HG02610 (cell line): Measurements from ENCODE around the gene TMEM144.
"Not testable (repeated sequence)": the region's sequence is repeated elsewhere in the genome, so short reads cannot be mapped to it uniquely, and the experiment has no call there.

Source experiments
- ATAC-seq: cut with Tn5 transposase; IDR thresholded peaks from one replicate; pipeline ENCODE4 v1.9.1; 2021; ENCODE audit warnings: mild to moderate bottlenecking, moderate library complexity; ENCODE audit not compliant: unreplicated experiment

Gene TMEM144

DNA sequence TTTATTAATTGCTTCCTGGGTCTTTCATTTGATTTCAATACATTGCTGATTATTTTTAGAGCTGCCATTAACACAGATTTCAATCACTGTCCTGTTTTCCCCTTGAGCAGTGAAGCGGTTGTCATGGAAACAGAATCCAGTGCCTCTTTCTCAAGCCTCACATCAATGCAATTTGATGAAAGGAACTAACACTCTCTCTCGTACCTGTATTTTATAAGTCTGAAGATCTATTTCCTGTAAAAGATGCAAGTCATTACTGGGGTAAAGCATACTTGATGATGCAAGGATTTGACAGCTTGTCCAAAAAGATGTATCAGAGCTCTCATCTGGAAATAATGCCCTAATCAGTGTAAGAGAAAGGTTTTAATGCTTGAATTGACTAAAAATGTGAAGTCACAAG is 19.6 kb upstream of the TMEM144 start:
- ATAC-seq: no peak

DNA sequence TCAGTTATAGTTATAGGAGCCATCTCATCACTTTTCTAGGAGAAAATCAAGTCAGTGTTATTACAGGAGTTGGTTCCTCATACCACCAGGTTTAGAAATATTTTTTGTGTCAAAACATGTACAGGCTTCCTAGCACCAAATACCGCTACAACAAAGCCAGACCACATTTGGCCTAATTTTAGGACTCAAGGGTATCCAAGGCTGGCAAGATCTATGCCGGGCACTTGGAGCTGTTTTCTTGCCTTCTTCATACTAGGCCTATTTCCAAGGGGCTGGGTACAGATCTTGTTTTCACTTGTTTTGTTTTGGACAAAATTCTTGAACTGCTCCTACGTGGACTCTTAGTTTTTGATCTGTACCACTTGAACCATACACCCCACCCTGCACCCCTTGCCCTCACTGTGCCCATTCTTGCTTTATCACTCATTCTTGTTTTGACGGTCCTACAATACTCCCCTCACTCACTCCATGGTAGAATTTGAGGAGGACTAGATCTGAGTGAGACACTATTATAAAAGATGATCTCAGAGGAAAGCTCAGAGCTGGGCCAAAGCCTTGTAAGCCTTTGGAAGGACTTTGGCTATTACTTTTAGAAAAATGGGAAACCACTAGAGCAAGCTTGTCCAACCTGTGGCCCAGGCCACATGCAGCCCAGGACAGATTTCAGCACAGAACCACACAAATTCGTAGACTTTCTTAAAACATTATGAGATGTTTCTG is 17.7 kb upstream of the TMEM144 start:
- no peak for ATAC-seq

DNA sequence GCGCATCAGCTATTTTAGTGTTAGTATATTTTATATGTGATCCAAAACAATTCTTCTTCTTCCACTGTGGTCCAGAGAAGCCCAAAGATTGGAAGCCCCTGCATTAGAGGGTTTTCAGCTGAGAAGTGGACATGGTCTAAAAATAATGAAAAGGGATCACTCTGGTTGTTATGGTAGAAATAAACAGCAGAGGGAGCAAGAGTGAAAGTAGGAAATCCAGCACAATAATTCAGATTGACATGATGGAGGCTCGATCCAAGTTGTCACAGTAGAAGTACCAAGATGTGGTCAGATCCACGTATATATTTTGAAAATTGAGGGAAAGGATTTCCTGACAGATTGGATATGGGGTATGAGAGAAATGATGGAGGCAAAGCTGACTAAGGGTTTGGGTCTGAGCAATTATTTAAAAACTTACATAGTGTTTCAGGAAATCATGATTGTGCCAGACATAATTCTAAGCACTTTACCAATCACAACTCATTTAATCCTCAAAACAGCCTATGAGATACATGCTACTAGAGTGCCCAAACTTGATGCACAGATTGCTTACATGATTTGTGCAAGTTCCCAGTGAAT is 17.0 kb upstream of the TMEM144 start:
- no peak for ATAC-seq

DNA sequence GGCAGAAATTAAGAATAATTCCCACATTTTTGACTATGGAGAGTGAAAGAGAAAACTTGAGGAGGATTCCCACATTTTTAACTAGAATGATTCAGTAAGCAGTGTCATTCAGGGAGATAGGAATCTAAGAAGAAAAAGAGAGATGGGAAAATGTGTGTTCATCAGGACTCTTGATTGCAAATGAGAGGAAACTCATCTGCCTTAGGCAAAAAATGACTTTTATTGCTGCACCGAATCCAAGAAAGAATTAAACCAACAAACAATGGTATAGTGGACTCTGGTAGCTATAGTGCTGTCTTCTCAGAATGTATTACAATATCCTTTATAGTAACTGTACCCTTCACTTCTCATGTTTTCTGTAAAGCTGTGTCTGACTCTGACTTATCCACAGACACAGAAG is 15.0 kb upstream of the TMEM144 start:
- no peak for ATAC-seq

DNA sequence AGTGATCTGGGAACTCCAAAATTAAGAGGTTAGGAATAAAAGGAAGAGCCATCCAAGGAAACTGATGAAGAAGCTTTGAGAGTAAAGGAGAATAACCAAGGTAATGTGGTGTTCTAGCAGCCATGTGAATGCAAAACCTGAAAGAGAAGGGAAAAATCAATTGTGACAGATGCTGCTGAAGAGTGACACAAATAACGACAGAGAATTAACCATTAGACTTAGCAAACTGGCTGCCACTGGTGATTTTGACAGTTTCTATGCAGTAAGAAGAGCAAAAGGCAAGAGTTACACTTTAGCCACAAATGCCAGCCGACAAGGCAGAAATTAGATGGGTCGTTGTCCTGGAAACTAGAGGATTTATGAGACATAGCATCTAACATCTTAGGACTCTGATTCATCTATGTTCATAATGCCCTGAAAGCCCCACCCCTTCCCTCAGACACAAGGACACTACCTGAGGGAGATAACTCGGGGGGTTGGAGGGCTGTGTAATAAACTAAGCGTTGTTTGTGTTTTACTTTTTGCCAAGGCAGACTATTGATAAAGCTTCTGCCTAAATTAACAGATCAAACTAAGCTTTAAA is 13.0 kb upstream of the TMEM144 start:
- no peak for ATAC-seq

DNA sequence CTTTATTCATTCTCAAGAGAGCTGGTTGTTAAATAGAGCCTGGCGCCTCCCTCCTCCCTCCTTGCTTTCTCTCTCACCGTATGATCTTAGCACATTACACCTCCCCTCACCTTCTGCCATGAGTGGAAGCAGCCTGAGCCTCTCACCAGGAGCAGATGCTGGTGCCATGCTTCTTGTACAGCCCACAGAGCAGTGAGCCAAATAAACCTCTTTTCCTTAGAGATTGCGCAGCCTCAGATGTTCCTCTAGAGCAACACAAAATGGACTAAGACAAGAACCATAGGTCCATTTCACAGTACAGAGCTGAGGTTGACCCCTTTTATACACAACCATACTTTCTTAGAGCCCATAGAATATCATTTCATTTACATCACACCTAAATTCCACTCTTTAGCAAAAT is 10.1 kb upstream of the TMEM144 start:
- ATAC-seq: no peak

DNA sequence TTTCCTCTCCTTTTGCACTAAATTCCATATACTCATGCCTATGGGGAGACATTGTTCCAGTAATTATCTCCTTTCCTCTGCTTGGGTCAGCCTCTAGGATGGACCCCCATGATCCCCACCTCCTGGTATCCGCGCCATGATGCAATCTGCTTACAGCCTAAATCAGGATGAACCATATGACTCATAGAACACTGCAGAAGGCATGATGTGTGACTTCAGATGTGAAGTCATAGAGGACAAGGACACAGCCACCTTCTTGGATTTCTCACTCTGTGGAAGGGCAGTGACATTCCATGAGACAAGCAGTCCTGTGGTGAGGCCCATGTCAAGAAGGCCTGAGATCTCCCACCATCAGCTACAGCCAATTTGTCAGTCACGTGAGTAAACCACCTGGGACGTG is 9.0 kb upstream of the TMEM144 start:
- no peak for ATAC-seq

DNA sequence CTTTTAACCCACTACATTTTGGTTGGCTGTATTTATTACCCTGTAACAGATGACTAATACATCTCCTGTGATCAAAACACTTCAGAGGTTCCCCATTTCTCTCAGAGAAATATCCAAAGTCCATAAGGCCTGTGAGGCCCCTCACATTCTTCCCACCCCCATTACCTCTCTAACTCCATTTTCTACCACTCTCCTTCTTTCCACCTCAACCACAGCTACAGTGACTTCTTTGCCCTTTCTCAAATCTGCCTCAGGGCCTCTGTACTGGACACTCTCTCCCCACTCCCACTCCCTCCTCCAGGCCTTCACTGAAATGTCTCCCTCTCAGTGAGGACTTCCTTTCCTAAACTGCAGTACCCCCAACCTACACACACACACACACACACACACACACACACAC is 8.4 kb upstream of the TMEM144 start:
- no peak for ATAC-seq

DNA sequence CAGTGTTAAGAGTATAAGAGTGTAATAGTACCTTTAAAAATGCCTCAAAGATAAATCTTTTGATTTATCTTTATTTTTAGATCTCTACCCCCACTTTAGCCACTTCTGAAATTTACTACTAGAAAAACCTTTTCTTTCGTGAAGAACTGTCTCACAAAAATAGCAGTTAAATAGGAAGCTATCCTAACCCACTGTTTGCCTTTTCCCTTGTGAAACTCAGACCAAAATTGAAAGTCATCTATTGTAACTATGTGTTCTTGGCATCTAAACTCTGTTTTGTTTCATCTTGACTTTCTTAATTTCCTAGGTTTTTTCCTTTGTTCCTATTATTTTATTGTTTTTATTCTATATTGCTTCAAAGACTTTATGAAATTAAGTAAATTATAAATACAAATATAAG is 7.8 kb upstream of the TMEM144 start:
- ATAC-seq: no peak

DNA sequence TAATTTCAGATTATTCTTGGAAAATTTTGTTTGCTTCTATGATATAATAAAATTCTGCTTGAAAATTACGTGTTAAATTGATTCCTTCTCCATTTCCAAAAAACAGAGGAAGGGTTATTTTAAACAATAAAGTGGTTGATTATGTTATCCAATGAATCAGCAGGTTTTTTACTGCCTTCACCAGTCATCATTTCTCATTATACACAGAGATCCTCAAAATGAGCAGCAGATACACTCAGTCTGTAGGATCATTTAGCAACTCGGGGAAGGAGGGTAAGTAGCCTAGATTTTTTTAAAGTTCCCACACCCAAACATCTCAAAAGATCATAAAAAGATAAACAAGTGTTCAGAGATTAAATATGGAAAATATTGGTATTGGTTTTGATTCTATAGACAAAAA is 6.8 kb upstream of the TMEM144 start:
- ATAC-seq: no peak

DNA sequence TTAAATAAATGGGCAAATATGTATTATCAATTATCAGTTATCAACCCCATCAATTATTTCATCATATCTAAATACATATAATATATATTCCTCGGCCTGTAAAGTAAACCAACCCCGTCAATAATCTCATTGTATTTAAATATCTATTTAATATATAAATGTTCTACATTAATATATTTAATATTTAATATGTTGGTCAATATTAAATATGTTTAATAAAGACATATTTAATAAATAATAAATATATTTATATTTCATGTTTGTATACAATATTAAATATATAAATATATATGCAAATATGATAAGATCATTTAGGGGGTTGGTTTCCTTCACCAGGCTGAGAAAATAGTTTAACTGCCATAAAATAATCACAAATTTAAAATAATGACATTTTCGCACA is 6.4 kb upstream of the TMEM144 start:
- no peak for ATAC-seq

DNA sequence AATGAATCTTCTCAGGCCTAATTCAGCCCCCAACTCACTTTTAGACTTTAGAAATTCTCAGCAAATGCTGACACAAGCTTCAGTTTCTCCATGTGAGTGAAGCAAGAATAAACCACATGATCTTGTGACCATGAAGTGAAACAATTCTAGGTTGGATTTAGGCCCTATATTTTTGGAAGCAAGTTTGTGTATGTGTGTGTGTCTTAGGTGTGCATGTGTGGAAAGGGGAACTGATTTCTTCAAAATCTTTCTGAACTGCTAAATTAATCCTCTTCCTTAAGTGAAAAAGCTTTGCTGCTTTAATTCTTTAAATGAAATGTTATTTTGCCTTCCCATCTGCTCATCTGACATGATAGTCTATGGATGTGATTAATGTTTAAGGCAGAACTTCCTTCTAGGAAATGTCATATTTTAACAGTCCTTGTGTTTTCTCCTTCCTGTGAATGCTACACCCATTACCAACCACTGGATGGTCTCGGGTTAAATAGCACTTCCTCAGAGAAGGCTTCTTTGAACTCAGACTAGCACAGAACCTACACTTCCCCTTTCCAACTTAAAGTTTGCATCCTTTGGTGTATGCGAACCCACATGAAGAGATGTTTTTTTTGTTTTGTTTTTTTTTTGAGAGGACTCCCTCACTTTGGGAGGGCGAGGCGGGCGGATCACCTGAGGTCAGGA is 1.2 kb upstream of the TMEM144 start:
- ATAC-seq: no peak

DNA sequence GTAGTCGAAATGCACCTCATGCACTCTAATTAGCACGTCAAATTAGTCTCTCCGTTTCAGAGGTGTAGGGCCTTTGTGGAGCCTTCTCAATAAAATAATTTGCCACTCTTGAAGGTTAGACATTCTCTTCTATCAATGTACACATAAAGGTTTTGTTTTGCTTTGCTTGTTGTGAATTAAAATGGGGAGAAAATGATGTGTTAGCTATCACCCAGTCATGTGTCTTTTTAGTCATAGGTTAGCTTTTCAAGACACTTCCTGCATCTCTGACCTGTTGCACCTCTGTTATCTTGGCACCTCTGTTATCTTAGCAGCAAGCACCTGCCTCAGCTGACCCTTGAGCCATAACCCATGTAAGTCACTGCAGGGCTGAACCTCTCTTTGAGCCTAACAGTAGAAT is 936 bp downstream of the TMEM144 start:
- no peak for ATAC-seq

DNA sequence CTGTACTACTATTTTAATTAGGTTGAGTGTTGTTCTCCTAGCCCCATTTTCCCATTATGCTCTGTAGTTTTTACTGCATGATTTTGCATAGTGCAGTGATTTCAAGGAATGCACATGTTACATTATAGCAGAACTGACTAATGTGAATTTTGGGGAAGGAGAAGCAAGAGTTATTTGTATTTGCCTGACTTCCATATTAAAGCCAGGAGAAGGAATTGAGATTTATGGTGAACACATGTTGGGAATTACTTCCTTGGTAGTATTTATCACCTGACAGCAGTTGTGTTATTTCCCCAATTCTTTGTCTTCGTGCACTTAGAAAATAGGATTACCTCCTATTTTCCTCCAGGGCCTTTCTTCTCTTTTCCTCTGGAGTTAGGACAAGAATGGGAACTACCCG is 3.2 kb downstream of the TMEM144 start:
- ATAC-seq: no peak

DNA sequence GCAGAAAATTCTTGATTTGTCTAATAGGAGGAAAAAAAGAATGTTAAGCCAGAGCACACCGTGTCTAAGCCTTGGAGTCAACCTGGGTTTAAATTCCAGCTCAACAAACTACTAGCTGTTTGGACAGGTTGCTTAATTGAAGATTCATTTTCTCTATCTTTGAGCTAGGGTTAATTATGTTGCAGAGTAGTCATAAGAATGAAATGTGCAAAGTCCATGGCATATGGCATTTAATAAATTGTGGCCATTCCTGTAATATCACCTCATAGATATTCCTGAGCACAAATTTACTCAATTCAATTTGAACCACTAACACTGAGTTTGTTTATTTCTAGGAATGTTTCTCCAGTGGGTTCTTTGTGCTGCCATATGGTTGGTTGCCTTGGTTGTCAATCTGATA is 4.6 kb downstream of the TMEM144 start:
- no peak for ATAC-seq

DNA sequence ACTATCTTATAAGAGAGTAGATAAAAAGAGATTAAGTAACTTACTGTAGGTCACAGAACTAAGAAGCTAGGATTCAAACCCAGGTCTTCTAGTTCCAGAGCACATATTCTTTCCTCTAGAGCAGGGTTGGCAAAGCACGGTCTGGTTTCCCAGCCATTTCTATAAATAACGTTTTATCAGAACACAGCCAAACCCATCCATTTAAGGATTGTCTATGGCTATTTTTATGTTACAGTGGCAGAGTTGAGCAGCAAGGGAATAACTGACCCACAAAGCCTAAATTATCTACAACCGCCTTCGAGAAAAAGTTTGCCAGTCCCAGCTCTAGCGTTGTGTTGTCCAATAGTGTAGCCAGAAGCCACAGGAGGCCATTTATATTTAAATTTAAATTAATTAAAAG is 7.5 kb downstream of the TMEM144 start:
- no peak for ATAC-seq

DNA sequence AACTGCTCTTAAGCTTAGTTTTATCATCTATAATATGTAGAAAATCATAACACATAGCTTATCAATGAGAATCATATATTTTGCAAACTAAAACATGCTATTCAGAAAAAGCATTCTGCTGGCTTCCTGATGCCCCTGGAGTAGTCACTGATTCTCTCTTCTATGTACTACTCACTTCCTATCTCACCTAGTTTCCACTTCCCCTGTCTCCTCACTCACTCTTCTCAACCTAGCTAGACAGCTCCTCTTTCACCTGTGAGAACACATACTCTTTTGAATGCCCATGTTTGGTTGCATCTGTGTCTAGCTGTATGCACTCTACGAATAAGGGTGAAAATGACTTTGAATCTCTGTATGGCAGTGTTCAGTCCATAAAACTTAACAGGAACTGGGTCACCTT is 9.3 kb downstream of the TMEM144 start:
- no peak for ATAC-seq

DNA sequence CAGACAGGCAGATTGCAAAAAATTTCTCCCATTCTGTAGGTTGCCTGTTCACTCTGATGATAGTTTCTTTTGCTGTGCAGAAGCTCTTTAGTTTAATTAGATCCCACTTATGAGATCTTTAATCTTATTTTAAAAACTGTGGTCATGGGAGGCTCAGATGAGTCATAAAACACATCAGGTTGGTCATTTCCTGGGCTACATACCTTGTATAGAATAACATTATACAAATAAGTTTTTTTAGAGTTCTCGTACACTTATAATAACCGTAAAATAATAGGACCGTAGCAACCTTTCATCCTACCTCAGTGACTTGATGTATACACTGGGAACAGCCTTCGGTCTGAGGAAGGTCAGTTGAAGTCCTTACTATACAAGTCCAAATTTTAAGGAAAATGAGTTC is 14.0 kb downstream of the TMEM144 start:
- not testable (repeated sequence) for ATAC-seq

DNA sequence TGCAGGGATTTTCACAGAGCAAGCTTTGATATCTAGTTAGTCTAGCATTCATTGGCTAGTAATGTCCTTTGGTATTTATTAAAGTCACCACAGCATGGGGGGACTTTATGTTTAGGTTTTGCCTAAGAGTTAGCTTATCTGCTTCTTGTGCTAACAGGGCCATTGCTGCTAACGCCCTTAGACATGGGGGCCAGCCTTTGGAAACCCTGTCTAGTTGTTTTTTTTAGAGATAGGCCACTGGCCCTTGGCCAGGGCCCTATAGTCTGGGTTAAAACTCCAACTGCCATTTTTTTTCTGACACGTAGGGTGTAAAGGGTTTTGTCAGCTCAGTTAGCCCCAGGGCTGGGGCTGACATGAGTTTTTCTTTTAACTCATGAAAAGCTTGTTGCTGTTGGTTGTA is 14.7 kb downstream of the TMEM144 start:
- ATAC-seq: not testable (repeated sequence)

DNA sequence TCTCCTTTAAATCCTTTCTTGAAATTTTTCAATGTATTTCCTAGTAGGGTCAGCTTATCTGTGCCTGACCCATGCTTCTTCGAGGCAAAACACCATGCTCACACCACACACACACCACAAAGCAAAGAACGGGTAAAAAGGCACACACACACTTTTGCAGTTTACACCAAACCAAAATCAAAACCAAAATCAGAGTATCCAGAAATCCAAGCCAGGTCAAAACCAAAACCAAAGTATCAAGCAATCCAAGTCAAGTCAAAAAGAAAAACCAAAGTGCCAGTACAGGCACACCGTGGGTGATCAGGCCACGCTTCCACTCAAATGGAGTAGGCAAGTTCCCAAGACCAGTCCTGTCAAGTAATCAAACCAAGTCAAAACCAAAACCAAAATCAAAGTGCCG is 17.6 kb downstream of the TMEM144 start:
- ATAC-seq: not testable (repeated sequence)

DNA sequence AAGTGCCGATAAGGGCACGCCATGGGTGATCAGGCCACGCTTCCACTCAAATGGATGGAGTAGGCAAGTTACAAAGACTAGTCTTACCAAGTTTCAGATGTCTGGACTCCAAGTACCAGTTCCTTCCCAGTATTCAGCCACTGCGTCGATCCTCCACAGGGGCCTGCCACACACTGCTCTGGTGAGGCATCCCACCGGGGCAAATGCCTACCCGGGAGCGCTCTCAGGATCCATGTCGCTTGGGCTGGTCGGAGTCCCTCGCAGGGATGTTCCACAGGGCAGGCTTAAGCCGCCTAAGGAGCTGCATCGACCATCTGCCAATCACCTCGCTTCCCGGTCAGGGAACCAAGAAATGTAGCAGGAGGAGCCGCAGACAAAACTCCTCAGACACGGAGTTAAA is 18.1 kb downstream of the TMEM144 start:
- ATAC-seq: not testable (repeated sequence)

DNA sequence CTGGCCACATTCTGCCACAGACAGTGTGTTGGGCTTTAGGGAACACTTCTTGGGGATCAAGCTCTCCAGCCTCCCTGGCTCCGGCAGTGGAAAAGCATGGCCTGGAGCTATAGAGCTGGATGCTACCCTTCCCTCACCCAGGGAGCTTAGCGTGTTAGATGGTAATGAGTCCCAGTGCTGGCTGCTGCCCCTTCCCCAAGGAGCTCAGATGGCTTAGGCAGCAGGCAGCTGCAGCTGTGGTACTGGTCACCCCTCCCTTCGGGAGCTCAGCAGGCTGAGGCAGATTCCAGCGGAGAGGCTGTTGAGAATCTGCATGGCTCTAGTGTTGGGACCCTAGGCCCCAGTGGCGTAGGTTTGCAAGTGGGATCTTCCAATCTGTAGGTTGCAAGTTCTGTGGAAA is 19.5 kb downstream of the TMEM144 start:
- no peak for ATAC-seq
